ENCODE measurements around the gene WNT7B. TPM values are rescaled to one million over a fixed set of nuclear protein-coding genes. Genes with fewer than 3 reads are reported as not detected.
A peak's percentile ranks its signal among the peaks of the same experiment; 100 is the strongest.

Gene WNT7B
- total RNA-seq, 2 experiments from 2014 or later, result not detected

GRCh38 chr22:45997777-45998637 lies 21.0 kb upstream of the WNT7B start:
- H3K4me3 Mint-ChIP-seq, result no peak overlapping the region
- H3K4me1 Mint-ChIP-seq, result peaks cover 2% of the 10 kb centered on the region
- CTCF ChIA-PET, result interaction anchor here (1.0 to 4.8 kb wide), 2 partner anchors 8 to 119 kb away, joined by 4 to 34 read pairs; no protein-coding TSS in a partner anchor
- no peaks in the 10 kb centered on the region for H3K27me3 Mint-ChIP-seq
- no peak overlapping the region for H3K27ac Mint-ChIP-seq
- POLR2A ChIA-PET, result no interaction called here
- no peak for DNase-seq
- no peaks in the 10 kb centered on the region for H3K36me3 Mint-ChIP-seq (ENCODE audit: low read depth)
- H3K9me3 Mint-ChIP-seq, result peaks cover 5% of the 10 kb centered on the region

GRCh38 chr22:45997077-45997776 lies 20.3 kb upstream of the WNT7B start:
- CTCF ChIA-PET, result interaction anchor here (1.0 to 4.8 kb wide), 2 partner anchors 9 to 120 kb away, joined by 4 to 34 read pairs; no protein-coding TSS in a partner anchor
- no peaks in the 10 kb centered on the region for H3K27me3 Mint-ChIP-seq
- no peak overlapping the region for H3K4me3 Mint-ChIP-seq
- H3K4me1 Mint-ChIP-seq, result peaks cover 2% of the 10 kb centered on the region
- POLR2A ChIA-PET, result no interaction called here
- no peak overlapping the region for H3K27ac Mint-ChIP-seq
- no peaks in the 10 kb centered on the region for H3K36me3 Mint-ChIP-seq (ENCODE audit: low read depth)
- DNase-seq, result no peak
- peaks cover 5% of the 10 kb centered on the region for H3K9me3 Mint-ChIP-seq

- no peaks in the 10 kb centered on the region for H3K27me3 Mint-ChIP-seq
- no peak overlapping the region for H3K4me3 Mint-ChIP-seq
- ChIA-PET CTCF (interaction anchor here (0.6 to 4.8 kb wide), 5 partner anchors 10 to 245 kb away, joined by 3 to 34 read pairs (median 6); no protein-coding TSS in a partner anchor), POLR2A (interaction anchor here (0.6 kb wide), 1 partner anchor 689 kb away, joined by 3 read pairs; no protein-coding TSS in a partner anchor)
- H3K27ac Mint-ChIP-seq, result no peak overlapping the region
- H3K9me3 Mint-ChIP-seq, result peaks cover 5% of the 10 kb centered on the region
- H3K4me1 Mint-ChIP-seq, result peaks cover 2% of the 10 kb centered on the region
- DNase-seq, result no peak
- H3K36me3 Mint-ChIP-seq (ENCODE audit: low read depth), result no peaks in the 10 kb centered on the region
Measured at GRCh38 chr22:45996241-45997076, 19.5 kb upstream of the WNT7B start.

- no peak overlapping the region for H3K27ac Mint-ChIP-seq
- no peaks in the 10 kb centered on the region for H3K36me3 Mint-ChIP-seq (ENCODE audit: low read depth)
- H3K4me3 Mint-ChIP-seq, result no peak overlapping the region
- CTCF ChIA-PET, result interaction anchor here (0.6 to 4.8 kb wide), 6 partner anchors 11 to 246 kb away, joined by 3 to 34 read pairs (median 6); no protein-coding TSS in a partner anchor
- no peak for DNase-seq
- no peaks in the 10 kb centered on the region for H3K27me3 Mint-ChIP-seq
- peaks cover 2% of the 10 kb centered on the region for H3K4me1 Mint-ChIP-seq
- POLR2A ChIA-PET, result no interaction called here
- peaks cover 5% of the 10 kb centered on the region for H3K9me3 Mint-ChIP-seq
Measured at GRCh38 chr22:45995405-45996101, 18.6 kb upstream of the WNT7B start.

- no peak overlapping the region for H3K27ac Mint-ChIP-seq
- CTCF ChIA-PET, result interaction anchor here (0.7 to 4.8 kb wide), 10 partner anchors 10 to 301 kb away, joined by 3 to 34 read pairs (median 6); no protein-coding TSS in a partner anchor
Measured at GRCh38 chr22:45994491-45995404, 17.8 kb upstream of the WNT7B start.

GRCh38 chr22:45993841-45994240 lies 16.9 kb upstream of the WNT7B start:
- H3K9me3 Mint-ChIP-seq, result peaks cover 5% of the 10 kb centered on the region
- no peak for DNase-seq
- no peak overlapping the region for H3K4me3 Mint-ChIP-seq
- H3K4me1 Mint-ChIP-seq, result peaks cover 2% of the 10 kb centered on the region
- no peaks in the 10 kb centered on the region for H3K27me3 Mint-ChIP-seq
- H3K27ac Mint-ChIP-seq, result peak overlapping the region; percentile 61
- ChIA-PET POLR2A (no interaction called here), CTCF (interaction anchor here (0.7 to 4.8 kb wide), 8 partner anchors 9 to 302 kb away, joined by 3 to 34 read pairs (median 6); no protein-coding TSS in a partner anchor)
- H3K36me3 Mint-ChIP-seq (ENCODE audit: low read depth), result no peaks in the 10 kb centered on the region

More at GRCh38 chr22:45994491-45995404, 17.8 kb upstream of the WNT7B start:
- Mint-ChIP-seq H3K9me3 (peaks cover 5% of the 10 kb centered on the region), H3K27me3 (no peaks in the 10 kb centered on the region), H3K36me3 (ENCODE audit: low read depth) (no peaks in the 10 kb centered on the region), H3K4me3 (no peak overlapping the region), H3K4me1 (peaks cover 2% of the 10 kb centered on the region)
- peak; percentile 79 for DNase-seq
- POLR2A ChIA-PET, result no interaction called here

- CTCF ChIA-PET, result no interaction called here
- Mint-ChIP-seq H3K4me3 (no peak overlapping the region), H3K27ac (no peak overlapping the region), H3K27me3 (no peaks in the 10 kb centered on the region), H3K4me1 (peaks cover 2% of the 10 kb centered on the region), H3K9me3 (peaks cover 5% of the 10 kb centered on the region), H3K36me3 (ENCODE audit: low read depth) (no peaks in the 10 kb centered on the region)
- no peak for DNase-seq
- POLR2A ChIA-PET, result no interaction called here
Measured at GRCh38 chr22:45993143-45993692, 16.3 kb upstream of the WNT7B start.

GRCh38 chr22:45992737-45993136 lies 15.8 kb upstream of the WNT7B start:
- H3K4me1 Mint-ChIP-seq, result peaks cover 2% of the 10 kb centered on the region
- H3K27me3 Mint-ChIP-seq, result no peaks in the 10 kb centered on the region
- no peak overlapping the region for H3K4me3 Mint-ChIP-seq
- CTCF ChIA-PET, result interaction anchor here (2.6 kb wide), 1 partner anchor 124 kb away, joined by 6 read pairs; no protein-coding TSS in a partner anchor
- H3K36me3 Mint-ChIP-seq (ENCODE audit: low read depth), result no peaks in the 10 kb centered on the region
- no peak for DNase-seq
- POLR2A ChIA-PET, result no interaction called here
- H3K27ac Mint-ChIP-seq, result no peak overlapping the region
- H3K9me3 Mint-ChIP-seq, result peaks cover 5% of the 10 kb centered on the region

DNA sequence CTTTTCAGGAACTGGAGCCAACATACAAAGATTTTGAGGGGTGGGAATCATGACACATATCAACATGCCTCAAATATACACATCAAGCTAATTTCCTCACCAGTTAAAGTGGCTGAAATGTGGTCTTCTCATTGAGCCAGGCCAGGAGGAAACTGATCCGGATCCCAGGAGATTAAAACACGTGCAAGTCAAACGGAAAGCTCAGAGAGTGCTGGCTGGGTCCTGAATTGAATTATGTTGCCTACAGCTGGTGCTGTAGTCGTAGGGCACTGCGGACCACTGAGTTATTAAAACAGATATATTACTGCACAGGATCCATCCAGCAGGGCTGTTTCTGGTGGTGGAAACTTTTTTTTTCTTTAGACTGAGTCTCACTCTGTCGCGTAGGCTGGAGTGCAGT lies 14.1 kb upstream of the WNT7B start:
- Mint-ChIP-seq H3K27ac (no peak overlapping the region), H3K4me3 (no peak overlapping the region), H3K9me3 (peaks cover 5% of the 10 kb centered on the region), H3K4me1 (peaks cover 2% of the 10 kb centered on the region), H3K36me3 (ENCODE audit: low read depth) (no peaks in the 10 kb centered on the region), H3K27me3 (no peaks in the 10 kb centered on the region)
- POLR2A ChIA-PET, result no interaction called here
- CTCF ChIA-PET, result interaction anchor here (1.6 to 2.6 kb wide), 3 partner anchors 15 to 126 kb away, joined by 4 to 10 read pairs (median 6); no protein-coding TSS in a partner anchor
- DNase-seq, result no peak

GRCh38 chr22:45987136-45987861 lies 10.3 kb upstream of the WNT7B start:
- POLR2A ChIA-PET, result no interaction called here
- Mint-ChIP-seq H3K27me3 (no peaks in the 10 kb centered on the region), H3K36me3 (ENCODE audit: low read depth) (no peaks in the 10 kb centered on the region), H3K27ac (no peak overlapping the region), H3K4me3 (no peak overlapping the region), H3K9me3 (no peaks in the 10 kb centered on the region), H3K4me1 (no peaks in the 10 kb centered on the region)
- no peak for DNase-seq
- CTCF ChIA-PET, result interaction anchor here (0.6 kb wide), 1 partner anchor 504 kb away, joined by 4 read pairs; no protein-coding TSS in a partner anchor

Data from activated CD4-positive, alpha-beta memory T cell treated with anti-CD3 and anti-CD28 coated beads, Interleukin-2, amount 10 ng/mL, durations not matched to agents 7 days and 5 days (primary cell).